Epithelial cell of esophagus (primary cell): ENCODE data around the gene FAF1.

Experiments used
- DNase-seq: peaks from one replicate; pipeline ENCODE4 v3.0.0; 2010; ENCODE audit warnings: low read depth
- H3K4me3 ChIP-seq: 2 replicates; pipeline ENCODE4 v1.5.1; 2011; ENCODE audit warnings: mild to moderate bottlenecking, low read length, control low read depth
- CTCF ChIP-seq: IDR thresholded peaks from 2 replicates; pipeline ENCODE4 v1.5.1; 2011; ENCODE audit warnings: low read depth, mild to moderate bottlenecking, low read length, control low read depth, inconsistent platforms; ENCODE audit not compliant: insufficient read depth; ENCODE audit errors: missing control alignments

Gene FAF1

DNA sequence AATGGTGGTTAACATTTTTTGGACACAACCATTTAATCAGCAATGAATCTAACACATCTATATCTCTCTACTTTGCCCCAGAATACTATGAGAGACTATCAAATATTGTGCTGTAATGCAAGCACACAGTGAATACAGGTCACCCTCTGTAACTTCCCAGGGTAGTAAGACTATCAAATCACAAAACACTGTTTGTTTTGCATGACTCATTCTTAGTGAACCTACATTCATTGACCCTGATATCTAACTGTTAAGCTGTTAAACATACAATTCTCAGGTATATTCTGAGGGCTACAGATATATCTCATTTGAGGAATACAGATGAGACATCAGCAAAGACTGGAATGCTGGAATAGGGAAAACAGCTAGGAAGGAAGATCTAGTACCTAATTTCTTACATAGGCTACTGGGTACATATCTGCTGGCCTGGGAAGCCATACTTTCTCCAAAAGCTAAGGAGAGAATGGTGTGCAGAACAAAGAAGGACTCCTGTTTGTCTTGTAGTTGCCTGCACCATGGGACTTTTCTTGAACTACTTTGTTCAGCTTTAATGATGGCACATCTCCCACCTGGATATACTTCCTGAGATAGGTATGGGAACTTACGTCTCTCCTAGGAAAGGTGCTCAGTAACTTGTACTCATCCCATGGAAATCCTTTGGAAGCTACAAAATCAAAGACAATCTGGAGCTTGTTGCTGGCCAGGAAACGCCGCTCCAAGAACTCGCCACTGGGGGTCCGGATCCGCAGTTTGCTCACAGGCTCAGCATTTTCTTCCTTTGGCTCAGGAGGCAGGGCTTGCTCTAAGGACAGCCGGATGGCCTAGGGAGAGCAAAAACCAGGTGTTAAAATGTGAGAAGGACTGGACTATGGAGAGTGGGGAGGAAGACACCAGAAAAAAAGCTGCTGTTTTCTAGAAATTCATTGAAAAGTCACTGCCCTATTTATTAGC is 484.9 kb downstream of the FAF1 start:
- DNase-seq: peak; percentile 60
- TF ChIP-seq CTCF: no peak
- H3K4me3 ChIP-seq: no peak overlapping the region

- H3K4me3 ChIP-seq: no peak overlapping the region
- no peak for TF ChIP-seq CTCF
- DNase-seq: no peak
These were observed 486.6 kb downstream of the FAF1 start for GRCh38 chr1:50473513-50473912.

GRCh38 chr1:50471967-50472366 is 488.1 kb downstream of the FAF1 start:
- no peak for TF ChIP-seq CTCF
- DNase-seq: no peak
- H3K4me3 ChIP-seq: no peak overlapping the region

- TF ChIP-seq CTCF: no peak
- H3K4me3 ChIP-seq: no peak overlapping the region
- DNase-seq: no peak
These were observed 497.1 kb downstream of the FAF1 start for GRCh38 chr1:50462964-50463363.

GRCh38 chr1:50458507-50458906 is 501.6 kb downstream of the FAF1 start:
- no peak for DNase-seq
- no peak for TF ChIP-seq CTCF
- H3K4me3 ChIP-seq: no peak overlapping the region

DNA sequence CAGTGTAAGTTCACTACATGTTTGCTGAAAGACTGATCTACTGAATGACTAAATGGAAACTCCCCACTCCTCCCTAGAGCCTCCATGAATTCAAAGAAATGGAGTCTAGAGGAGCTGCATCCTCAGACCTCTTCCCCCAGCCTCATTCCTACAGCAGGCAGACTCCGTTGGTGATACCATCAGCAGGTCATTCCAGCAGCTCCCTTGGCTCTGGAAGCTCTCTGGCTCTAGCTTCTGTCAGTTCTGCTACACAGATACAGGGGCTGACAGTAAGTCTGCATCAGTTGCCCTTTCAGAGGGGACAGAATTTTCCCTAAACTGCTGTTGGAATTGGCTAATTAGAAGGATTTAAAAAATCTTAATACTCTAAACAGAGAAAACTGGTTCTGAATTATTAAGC is 505.2 kb downstream of the FAF1 start:
- no peak for TF ChIP-seq CTCF
- no peak overlapping the region for H3K4me3 ChIP-seq
- no peak for DNase-seq

DNA sequence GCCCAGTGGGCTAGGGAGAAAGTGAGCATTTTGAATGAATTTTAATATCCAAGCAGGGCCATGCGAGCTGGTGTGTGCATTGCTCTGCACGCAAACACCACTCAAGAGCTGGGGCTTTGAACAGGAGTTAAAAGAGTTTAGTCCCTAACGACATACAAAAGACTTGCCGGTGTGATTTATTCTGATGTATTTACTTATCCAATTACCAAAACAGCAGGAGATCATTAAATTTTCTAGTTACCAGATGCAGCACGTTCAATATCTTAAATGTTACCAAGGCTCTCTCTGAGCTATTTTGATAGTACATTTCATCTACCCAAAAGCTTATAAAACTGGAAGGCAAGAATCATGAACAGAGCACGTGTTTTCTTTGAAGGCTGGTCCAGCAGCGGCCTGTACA is 506.8 kb downstream of the FAF1 start:
- no peak for TF ChIP-seq CTCF
- no peak overlapping the region for H3K4me3 ChIP-seq

More for the DNA sequence above, 506.8 kb downstream of the FAF1 start:
- DNase-seq: no peak
